Esophagus squamous epithelium (tissue), 4 donors: ENCODE results near the gene DEPDC5.

Experiments used
- CTCF ChIP-seq, 6 experiments: fragments of 450-650 bp in 4 of 6; fragments of 200-600 bp in 2 of 6; sonication (generic) in 2 of 6; IDR thresholded peaks; one replicate each; pipeline ENCODE4 v1.5.1; 2016 to 2019; ENCODE audit warnings: antibody characterized with exemption in 6 of 6, mild to moderate bottlenecking in 4 of 6, moderate library complexity in 4 of 6
- POLR2A ChIP-seq, 4 donors: fragments of 450-650 bp; IDR thresholded peaks; one replicate each; pipeline ENCODE4 v1.6.1; 2017; ENCODE audit warnings: antibody characterized with exemption in 4 of 4, mild to moderate bottlenecking in 4 of 4, moderate library complexity in 3 of 4

- TF ChIP-seq POLR2A (IDR thresholded peaks at IDR 0.05) (no peak), CTCF (IDR thresholded peaks at IDR 0.05) (no peak)
These were observed 62.9 kb downstream of the DEPDC5 start for GRCh38 chr22:31816750-31817149.
